Measurements from ENCODE around the gene SPATA13. TPM values are rescaled to one million over a fixed set of nuclear protein-coding genes. Genes with fewer than 3 reads are reported as not detected.

The SPATA13 gene
- polyA plus RNA-seq, 1 experiment: 12.0 TPM

- no peak overlapping the region for H3K27ac ChIP-seq (ENCODE audit: low read depth, low read length)
- TF ChIP-seq CTCF (IDR thresholded peaks at IDR 0.05; ENCODE audit: low read depth, low read length): no peak
- H3K4me3 ChIP-seq (ENCODE audit: low read depth, low read length): no peak overlapping the region
- ChIA-PET POLR2A (no interaction called here), CTCF (interaction anchor here (0.9 to 1.7 kb wide), 2 partner anchors 21 to 189 kb away, joined by 3 to 5 read pairs; no protein-coding TSS in a partner anchor)
- peak; percentile 69 for DNase-seq (ENCODE audit: low read depth, low spot score)
- H3K27me3 ChIP-seq (ENCODE audit: control insufficient read depth, insufficient read depth, low read length): no peaks in the 10 kb centered on the region
- H3K9me3 ChIP-seq (ENCODE audit: control insufficient read depth, insufficient read depth, low read length): no peaks in the 10 kb centered on the region
Measured at GRCh38 chr13:24207841-24208667, 47.5 kb downstream of the SPATA13 start.

- CTCF ChIA-PET: interaction anchor here (0.9 to 1.7 kb wide), 2 partner anchors 20 to 190 kb away, joined by 3 to 5 read pairs; no protein-coding TSS in a partner anchor
- H3K4me3 ChIP-seq (ENCODE audit: low read depth, low read length): no peak overlapping the region
- no peaks in the 10 kb centered on the region for H3K27me3 ChIP-seq (ENCODE audit: control insufficient read depth, insufficient read depth, low read length)
- H3K9me3 ChIP-seq (ENCODE audit: control insufficient read depth, insufficient read depth, low read length): no peaks in the 10 kb centered on the region
- no peak for TF ChIP-seq CTCF (IDR thresholded peaks at IDR 0.05; ENCODE audit: low read depth, low read length)
- no peak overlapping the region for H3K27ac ChIP-seq (ENCODE audit: low read depth, low read length)
- POLR2A ChIA-PET: no interaction called here
- DNase-seq (ENCODE audit: low read depth, low spot score): no peak
Measured at GRCh38 chr13:24209138-24209537, 48.6 kb downstream of the SPATA13 start.

GRCh38 chr13:24212254-24212653 lies 51.7 kb downstream of the SPATA13 start:
- DNase-seq (ENCODE audit: low read depth, low spot score): no peak
- H3K27me3 ChIP-seq (ENCODE audit: control insufficient read depth, insufficient read depth, low read length): no peaks in the 10 kb centered on the region
- ChIA-PET CTCF (interaction anchor here (0.5 to 2.4 kb wide), 3 partner anchors 16 to 193 kb away, joined by 3 to 10 read pairs (median 4); no protein-coding TSS in a partner anchor), POLR2A (no interaction called here)
- no peak overlapping the region for H3K4me3 ChIP-seq (ENCODE audit: low read depth, low read length)
- TF ChIP-seq CTCF (IDR thresholded peaks at IDR 0.05; ENCODE audit: low read depth, low read length): no peak
- no peaks in the 10 kb centered on the region for H3K9me3 ChIP-seq (ENCODE audit: control insufficient read depth, insufficient read depth, low read length)
- no peak overlapping the region for H3K27ac ChIP-seq (ENCODE audit: low read depth, low read length)

- TF ChIP-seq CTCF (IDR thresholded peaks at IDR 0.05; ENCODE audit: low read depth, low read length): no peak
- no peaks in the 10 kb centered on the region for H3K9me3 ChIP-seq (ENCODE audit: control insufficient read depth, insufficient read depth, low read length)
- POLR2A ChIA-PET: no interaction called here
- no peaks in the 10 kb centered on the region for H3K27me3 ChIP-seq (ENCODE audit: control insufficient read depth, insufficient read depth, low read length)
- no peak overlapping the region for H3K27ac ChIP-seq (ENCODE audit: low read depth, low read length)
- H3K4me3 ChIP-seq (ENCODE audit: low read depth, low read length): no peak overlapping the region
- CTCF ChIA-PET: interaction anchor here (0.6 to 2.4 kb wide), 2 partner anchors 16 to 193 kb away, joined by 3 to 10 read pairs; no protein-coding TSS in a partner anchor
- no peak for DNase-seq (ENCODE audit: low read depth, low spot score)
Measured at GRCh38 chr13:24212674-24213073, 52.2 kb downstream of the SPATA13 start.

GRCh38 chr13:24213932-24214331 lies 53.4 kb downstream of the SPATA13 start:
- Histone ChIP-seq H3K9me3 (ENCODE audit: control insufficient read depth, insufficient read depth, low read length) (no peaks in the 10 kb centered on the region), H3K27ac (ENCODE audit: low read depth, low read length) (no peak overlapping the region), H3K4me3 (ENCODE audit: low read depth, low read length) (no peak overlapping the region), H3K27me3 (ENCODE audit: control insufficient read depth, insufficient read depth, low read length) (no peaks in the 10 kb centered on the region)
- CTCF ChIA-PET: interaction anchor here (1.0 to 2.8 kb wide), 2 partner anchors 15 to 194 kb away, joined by 5 to 16 read pairs; no protein-coding TSS in a partner anchor
- POLR2A ChIA-PET: no interaction called here
- DNase-seq (ENCODE audit: low read depth, low spot score): no peak
- TF ChIP-seq CTCF (IDR thresholded peaks at IDR 0.05; ENCODE audit: low read depth, low read length): no peak

Data from AG04450 (cell line).